GM18858 (cell line): ENCODE results near the gene FOXG1.

ENCODE experiments used
- ATAC-seq: cut with Tn5 transposase; IDR thresholded peaks from one replicate; pipeline ENCODE4 v1.9.1; 2021; ENCODE audit not compliant: unreplicated experiment

Gene FOXG1

GRCh38 chr14:28774764-28775735 lies 8.5 kb downstream of the FOXG1 start:
- ATAC-seq: no peak

- ATAC-seq: no peak
Measured at GRCh38 chr14:28776482-28777266, 10.1 kb downstream of the FOXG1 start.

- no peak for ATAC-seq
Measured at GRCh38 chr14:28777471-28778137, 11.0 kb downstream of the FOXG1 start.

GRCh38 chr14:28778138-28779117 lies 11.8 kb downstream of the FOXG1 start:
- no peak for ATAC-seq

GRCh38 chr14:28779456-28779855 lies 12.9 kb downstream of the FOXG1 start:
- ATAC-seq: no peak

GRCh38 chr14:28780843-28781820 lies 14.5 kb downstream of the FOXG1 start:
- no peak for ATAC-seq

GRCh38 chr14:28782301-28782700 lies 15.7 kb downstream of the FOXG1 start:
- no peak for ATAC-seq

- no peak for ATAC-seq
Measured at GRCh38 chr14:28783664-28784063, 17.1 kb downstream of the FOXG1 start.

- no peak for ATAC-seq
Measured at GRCh38 chr14:28784096-28785048, 17.8 kb downstream of the FOXG1 start.

GRCh38 chr14:28785096-28785952 lies 18.7 kb downstream of the FOXG1 start:
- ATAC-seq: no peak

GRCh38 chr14:28807518-28807917 lies 40.9 kb downstream of the FOXG1 start:
- no peak for ATAC-seq

GRCh38 chr14:28813810-28814209 lies 47.2 kb downstream of the FOXG1 start:
- no peak for ATAC-seq
